GM12865 (cell line): ENCODE measurements around the gene ESM1.
"Not testable (repeated sequence)": the region's sequence is repeated elsewhere in the genome, so short reads cannot be mapped to it uniquely, and the experiment has no call there.

ENCODE experiments used
- DNase-seq: peaks from one replicate; pipeline ENCODE4 v3.0.0; 2010; ENCODE audit warnings: low read depth
- H3K4me3 ChIP-seq: 2 replicates; pipeline ENCODE4 v1.5.1; 2011; ENCODE audit warnings: mild to moderate bottlenecking, low read depth, low read length, control low read depth
- TF ChIP-seq, protein P1 (sequence below): IDR thresholded peaks from 2 replicates; pipeline ENCODE4 v1.5.1; 2011; ENCODE audit warnings: low read length, control low read depth, low read depth, inconsistent platforms; ENCODE audit not compliant: insufficient read depth; ENCODE audit errors: missing control alignments

Gene ESM1

DNA sequence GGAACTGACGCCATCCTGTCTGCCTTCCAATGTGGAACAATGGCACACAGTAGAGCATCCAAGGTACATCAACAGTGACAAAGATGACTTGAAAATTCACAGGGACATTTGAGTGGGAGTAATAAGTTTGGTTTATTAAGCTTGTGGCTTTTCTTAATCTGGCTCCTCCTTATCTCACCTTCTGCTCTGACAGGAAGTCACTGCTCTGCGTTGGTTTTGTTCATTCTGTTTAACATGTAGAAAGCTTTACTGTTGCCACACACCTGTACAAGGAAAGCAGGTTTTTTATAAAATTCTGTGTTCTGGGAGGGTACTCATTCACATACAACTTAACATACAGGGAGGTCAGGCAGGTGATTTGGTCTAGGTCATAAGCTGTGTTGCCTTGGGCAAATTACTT lies 37.1 kb upstream of the ESM1 start:
- TF ChIP-seq, protein P1, sequence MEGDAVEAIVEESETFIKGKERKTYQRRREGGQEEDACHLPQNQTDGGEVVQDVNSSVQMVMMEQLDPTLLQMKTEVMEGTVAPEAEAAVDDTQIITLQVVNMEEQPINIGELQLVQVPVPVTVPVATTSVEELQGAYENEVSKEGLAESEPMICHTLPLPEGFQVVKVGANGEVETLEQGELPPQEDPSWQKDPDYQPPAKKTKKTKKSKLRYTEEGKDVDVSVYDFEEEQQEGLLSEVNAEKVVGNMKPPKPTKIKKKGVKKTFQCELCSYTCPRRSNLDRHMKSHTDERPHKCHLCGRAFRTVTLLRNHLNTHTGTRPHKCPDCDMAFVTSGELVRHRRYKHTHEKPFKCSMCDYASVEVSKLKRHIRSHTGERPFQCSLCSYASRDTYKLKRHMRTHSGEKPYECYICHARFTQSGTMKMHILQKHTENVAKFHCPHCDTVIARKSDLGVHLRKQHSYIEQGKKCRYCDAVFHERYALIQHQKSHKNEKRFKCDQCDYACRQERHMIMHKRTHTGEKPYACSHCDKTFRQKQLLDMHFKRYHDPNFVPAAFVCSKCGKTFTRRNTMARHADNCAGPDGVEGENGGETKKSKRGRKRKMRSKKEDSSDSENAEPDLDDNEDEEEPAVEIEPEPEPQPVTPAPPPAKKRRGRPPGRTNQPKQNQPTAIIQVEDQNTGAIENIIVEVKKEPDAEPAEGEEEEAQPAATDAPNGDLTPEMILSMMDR: no peak
- DNase-seq: no peak
- no peak overlapping the region for H3K4me3 ChIP-seq

GRCh38 chr5:55021821-55022220 lies 36.4 kb upstream of the ESM1 start:
- no peak for DNase-seq
- TF ChIP-seq, protein P1: no peak
- no peak overlapping the region for H3K4me3 ChIP-seq

GRCh38 chr5:55021410-55021809 lies 36.0 kb upstream of the ESM1 start:
- no peak for DNase-seq
- TF ChIP-seq, protein P1: no peak
- H3K4me3 ChIP-seq: no peak overlapping the region

DNA sequence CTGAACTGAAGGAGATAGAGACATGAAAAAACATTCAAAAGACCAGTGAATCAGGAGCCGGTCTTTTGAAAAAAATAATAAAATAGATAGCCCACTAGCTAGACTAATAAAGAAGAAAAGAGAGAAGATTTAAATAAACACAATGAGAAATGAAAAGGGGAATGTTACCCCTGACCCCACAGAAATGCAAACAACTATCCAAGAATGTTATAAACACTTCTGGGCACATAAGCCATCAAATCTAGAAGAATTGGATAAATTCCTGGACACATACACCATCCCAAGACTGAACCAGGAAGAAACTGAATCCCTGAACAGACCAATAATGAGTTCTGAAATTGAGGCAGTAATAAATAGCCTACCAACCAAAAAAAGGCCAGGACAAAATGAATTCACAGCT lies 24.8 kb upstream of the ESM1 start:
- not testable (repeated sequence) for DNase-seq, H3K4me3 ChIP-seq

- no peak for DNase-seq
- TF ChIP-seq, protein P1: no peak
- H3K4me3 ChIP-seq: no peak overlapping the region
Measured at GRCh38 chr5:55004729-55005128, 19.3 kb upstream of the ESM1 start.

DNA sequence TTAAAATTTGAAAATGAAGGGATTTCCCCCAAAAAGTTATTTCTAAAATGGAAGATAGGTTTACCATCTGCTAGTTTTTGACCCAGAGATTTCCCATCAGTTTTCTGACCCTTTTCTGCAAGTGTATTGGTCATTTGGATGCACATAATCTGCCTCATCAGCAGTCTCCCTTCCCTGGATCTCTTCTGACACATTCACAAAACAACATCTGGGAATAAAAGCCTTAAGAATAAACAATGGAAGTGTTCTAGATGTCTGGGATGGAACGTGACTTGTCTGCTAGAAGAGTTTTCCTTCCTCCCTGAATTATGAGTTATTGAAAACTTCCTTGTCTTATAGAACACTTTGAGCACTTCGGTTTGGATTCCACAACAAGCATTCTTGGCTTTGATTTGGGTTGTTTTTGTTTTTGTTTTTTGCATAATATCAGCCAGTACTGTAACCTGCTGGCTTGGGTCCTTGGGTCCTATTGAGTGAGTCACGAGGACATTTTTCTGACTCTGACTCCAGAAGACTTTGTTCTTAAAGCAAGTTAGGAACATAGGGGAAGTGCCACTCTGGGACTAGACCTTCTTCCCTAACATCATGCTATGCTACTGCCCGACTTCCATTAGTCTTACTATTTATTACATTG lies 18.2 kb upstream of the ESM1 start:
- no peak for DNase-seq
- H3K4me3 ChIP-seq: no peak overlapping the region
- TF ChIP-seq, protein P1: no peak

- not testable (repeated sequence) for DNase-seq, H3K4me3 ChIP-seq
Measured at GRCh38 chr5:55002166-55002565, 16.8 kb upstream of the ESM1 start.

- TF ChIP-seq, protein P1: no peak
- no peak overlapping the region for H3K4me3 ChIP-seq
- no peak for DNase-seq
Measured at GRCh38 chr5:54997081-54997480, 11.7 kb upstream of the ESM1 start.
